ENCODE results near the gene MLXIP.
"Not testable (repeated sequence)": the region's sequence is repeated elsewhere in the genome, so short reads cannot be mapped to it uniquely, and the experiment has no call there.

MLXIP gene

GRCh38 chr12:122096014-122096413, 17.5 kb downstream of the MLXIP start:
- DNase-seq (ENCODE audit: low read depth), result no peak

GRCh38 chr12:122096591-122097149, 18.1 kb downstream of the MLXIP start:
- no peak for DNase-seq (ENCODE audit: low read depth)

DNA sequence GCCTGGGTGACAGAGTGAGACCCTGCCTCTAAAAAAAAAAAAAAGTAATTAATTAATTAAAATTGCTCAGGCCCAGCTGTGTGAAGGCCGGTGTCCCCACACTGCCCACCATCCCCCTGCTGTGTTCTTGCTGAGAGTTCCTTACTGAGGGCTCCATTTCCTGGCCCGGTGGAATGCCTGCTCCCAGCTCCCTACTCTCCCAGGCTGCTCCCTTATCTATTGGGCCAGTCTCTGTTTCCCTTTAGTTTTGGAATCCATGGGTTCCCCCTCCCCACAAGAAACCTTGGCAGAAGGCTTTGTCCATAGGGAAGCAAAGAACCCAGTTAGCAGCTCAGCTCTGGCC, 19.0 kb downstream of the MLXIP start:
- no peak for DNase-seq (ENCODE audit: low read depth)

DNA sequence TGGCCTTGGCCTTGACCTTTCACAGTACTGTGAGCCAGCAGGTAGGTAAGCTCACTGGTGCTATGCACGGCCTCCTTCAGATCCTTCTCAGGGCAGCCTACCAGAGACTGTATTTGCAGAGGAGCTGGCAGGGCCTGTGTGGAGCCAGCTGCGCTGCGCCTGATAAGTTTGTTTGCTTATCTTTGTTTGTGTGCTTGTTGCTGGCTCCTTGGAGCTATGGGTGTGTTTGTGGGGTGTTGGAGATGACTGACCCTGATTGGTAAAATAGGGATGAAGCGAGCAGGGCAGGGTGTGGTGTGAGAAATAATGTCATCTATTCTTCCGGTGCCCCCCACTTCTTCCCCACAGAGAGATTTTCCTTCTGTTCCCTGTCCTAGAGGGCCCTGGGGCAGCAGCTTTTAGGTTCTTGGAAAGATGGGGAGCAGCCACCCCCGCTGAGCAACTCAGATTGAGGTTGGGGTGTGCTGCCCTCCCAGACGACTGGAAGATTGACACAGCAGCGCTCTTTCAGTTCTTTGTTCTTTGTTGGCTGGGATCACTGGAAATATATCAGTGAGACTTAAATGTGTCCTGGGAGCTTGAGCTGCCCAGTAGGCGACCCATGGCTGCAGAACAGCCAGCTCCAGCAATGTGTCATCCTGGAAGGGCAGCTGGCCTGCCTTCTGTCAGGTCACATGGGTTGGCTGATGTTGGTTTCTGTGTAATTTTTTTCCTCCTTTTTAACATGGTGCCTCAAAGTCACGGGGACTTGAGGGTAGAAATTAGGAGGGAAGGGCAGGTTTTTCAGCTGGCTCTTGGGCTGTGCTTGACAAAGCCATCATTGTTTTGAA, 19.6 kb downstream of the MLXIP start:
- DNase-seq (ENCODE audit: low read depth), result peak; percentile 44

GRCh38 chr12:122099280-122099749, 20.8 kb downstream of the MLXIP start:
- DNase-seq (ENCODE audit: low read depth), result no peak

- no peak for DNase-seq (ENCODE audit: low read depth)
These were observed 21.3 kb downstream of the MLXIP start for GRCh38 chr12:122099856-122100255.

- DNase-seq (ENCODE audit: low read depth), result no peak
These were observed 22.0 kb downstream of the MLXIP start for GRCh38 chr12:122100568-122100967.

GRCh38 chr12:122102331-122102730, 23.8 kb downstream of the MLXIP start:
- no peak for DNase-seq (ENCODE audit: low read depth)

DNA sequence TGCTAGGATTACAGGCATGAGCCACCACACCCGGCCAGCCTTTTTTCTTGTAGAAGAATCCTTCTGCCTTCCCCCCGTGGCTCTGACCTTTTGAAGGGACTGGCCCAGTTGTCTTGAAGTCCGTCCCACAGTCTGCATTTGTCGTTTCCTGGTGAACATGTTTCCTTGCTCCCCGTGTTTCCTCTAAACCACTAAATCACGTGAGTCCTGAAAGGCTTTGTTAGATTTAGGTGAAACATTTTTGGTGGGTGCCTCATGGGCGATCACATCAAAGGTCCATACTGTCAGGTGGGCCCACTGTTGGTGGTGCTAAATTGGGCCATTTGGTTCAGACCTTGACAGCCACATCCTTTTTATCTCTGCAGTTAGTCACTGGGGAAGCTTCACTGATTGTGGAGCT, 26.3 kb downstream of the MLXIP start:
- DNase-seq (ENCODE audit: low read depth), result no peak

DNA sequence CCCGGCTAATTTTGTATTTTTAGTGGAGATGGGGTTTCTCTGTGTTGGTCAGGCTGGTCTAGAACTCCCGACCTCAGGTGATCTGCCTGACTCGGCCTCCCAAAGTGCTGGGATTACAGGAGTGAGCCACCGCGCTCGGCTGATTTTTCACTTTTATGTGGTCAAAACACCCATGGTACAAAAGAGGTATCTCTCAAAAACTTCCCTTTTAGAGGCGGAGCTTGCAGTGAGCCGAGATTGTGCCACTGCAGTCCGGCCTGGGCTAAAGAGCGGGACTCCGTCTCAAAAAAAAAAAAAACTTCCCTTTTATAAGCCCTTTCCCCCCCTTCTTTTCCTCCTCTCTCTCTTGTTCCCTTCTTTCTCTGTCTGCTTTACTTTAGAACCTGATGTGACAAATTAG, 26.9 kb downstream of the MLXIP start:
- DNase-seq (ENCODE audit: low read depth), result not testable (repeated sequence)

GRCh38 chr12:122106843-122107242, 28.3 kb downstream of the MLXIP start:
- no peak for DNase-seq (ENCODE audit: low read depth)

DNA sequence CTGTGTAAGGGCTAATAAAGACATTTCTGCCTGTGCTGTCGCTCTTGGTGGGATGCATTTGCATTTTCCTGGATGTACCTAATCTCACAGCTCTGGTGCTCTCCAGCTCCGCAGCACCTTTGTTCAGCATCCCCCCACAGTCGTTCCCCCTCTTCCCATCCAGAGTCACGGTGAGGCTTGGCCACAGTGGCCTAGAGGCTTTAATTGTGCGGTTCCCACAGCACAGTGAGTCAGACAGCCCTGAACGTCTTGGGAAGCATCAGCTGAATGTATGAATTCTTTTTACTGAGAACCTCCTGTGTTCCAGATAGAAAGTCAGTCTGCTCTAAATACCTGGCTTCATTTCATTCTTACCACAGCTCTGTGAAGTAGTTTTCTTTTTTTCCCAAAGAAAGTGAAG, 28.7 kb downstream of the MLXIP start:
- DNase-seq (ENCODE audit: low read depth), result peak; percentile 88

DNA sequence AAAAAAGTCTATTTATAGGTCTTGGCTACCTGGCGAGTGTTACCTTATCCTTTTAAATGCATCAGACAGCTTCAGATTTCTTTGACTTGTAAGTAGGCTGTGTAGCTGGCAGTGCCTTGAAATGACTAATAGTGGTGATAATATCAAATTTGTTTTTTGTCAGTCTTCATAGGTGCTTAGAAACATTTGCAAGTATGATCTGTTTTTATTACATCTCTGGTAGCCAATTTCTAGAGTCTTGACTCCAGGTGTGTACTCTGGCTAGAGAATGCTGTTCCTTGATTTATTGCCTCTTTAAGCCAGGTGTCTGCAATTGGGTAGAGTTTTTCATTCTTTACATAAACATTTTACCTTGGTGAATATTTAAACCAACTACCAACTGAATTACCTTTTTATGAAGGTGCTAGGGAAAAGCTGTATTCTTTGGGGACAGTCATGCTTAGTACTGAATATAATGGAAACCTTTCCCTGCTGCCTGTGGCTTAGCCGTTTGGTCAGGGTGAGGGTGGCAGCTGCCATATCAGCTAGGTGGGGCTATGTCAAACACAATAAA, 32.6 kb downstream of the MLXIP start:
- peak; percentile 32 for DNase-seq (ENCODE audit: low read depth)

GRCh38 chr12:122116707-122117535, 38.4 kb downstream of the MLXIP start:
- no peak for DNase-seq (ENCODE audit: low read depth)

DNA sequence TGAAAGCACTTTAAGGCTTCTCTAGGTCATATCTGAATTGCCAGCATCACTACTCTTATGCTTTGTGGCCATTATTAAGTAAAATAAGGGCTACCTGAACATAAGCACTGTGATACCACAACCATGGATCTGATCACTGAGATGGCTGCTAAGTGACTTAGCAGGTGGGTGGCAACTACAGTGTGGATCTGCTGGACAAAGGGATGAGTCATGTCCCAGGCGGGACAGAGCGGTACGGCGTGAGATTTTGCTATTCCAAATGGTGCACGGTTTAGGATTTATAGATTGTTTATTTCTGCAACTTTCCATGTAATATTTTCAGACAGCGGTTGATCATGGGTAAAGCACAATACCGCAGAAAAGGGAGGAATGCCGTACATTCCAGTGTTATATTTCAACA, 39.4 kb downstream of the MLXIP start:
- DNase-seq (ENCODE audit: low read depth), result no peak

- DNase-seq (ENCODE audit: low read depth), result not testable (repeated sequence)
These were observed 42.8 kb downstream of the MLXIP start for GRCh38 chr12:122121341-122121740.

GRCh38 chr12:122121745-122122144, 43.2 kb downstream of the MLXIP start:
- no peak for DNase-seq (ENCODE audit: low read depth)

- DNase-seq (ENCODE audit: low read depth), result peak; percentile 80
These were observed 44.6 kb downstream of the MLXIP start for GRCh38 chr12:122123051-122123760.

DNA sequence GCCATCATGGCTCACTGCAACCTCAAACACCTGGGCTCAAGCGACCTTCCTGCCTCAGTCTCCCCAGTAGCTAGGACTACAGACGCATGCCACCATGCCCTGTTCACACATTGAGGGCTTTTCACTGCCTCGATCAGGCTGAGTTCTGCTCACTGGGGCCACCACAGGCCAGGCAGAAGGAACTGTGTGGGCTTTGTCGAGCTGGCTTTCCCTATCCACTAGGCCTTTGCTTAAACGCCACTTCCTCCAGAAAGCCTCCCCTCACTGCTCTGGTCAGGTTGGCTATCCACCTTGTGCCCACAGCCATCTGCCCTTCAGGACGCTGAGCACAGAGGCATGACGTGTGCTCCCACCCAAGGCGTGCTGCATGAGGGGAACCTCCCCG, 45.2 kb downstream of the MLXIP start:
- no peak for DNase-seq (ENCODE audit: low read depth)

DNA sequence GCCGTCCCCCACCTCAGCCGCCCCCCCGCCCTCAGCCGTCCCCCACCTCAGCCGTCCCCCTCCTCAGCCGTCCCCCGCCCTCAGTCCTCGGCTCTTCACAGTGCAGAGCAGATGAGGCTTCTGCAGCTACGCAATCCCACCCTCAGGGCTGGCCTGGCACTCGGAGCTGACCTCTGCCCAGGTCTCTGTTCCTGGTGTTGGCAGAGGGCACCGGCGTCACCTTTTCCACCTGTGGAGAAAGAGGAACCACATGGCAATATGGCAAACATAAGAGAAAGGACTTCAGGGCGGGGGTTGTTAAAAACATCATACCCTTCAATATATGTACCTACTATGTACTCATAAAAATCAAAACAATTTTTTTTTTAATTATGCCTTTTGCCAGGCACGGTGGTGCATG, 45.8 kb downstream of the MLXIP start:
- DNase-seq (ENCODE audit: low read depth), result no peak

DNA sequence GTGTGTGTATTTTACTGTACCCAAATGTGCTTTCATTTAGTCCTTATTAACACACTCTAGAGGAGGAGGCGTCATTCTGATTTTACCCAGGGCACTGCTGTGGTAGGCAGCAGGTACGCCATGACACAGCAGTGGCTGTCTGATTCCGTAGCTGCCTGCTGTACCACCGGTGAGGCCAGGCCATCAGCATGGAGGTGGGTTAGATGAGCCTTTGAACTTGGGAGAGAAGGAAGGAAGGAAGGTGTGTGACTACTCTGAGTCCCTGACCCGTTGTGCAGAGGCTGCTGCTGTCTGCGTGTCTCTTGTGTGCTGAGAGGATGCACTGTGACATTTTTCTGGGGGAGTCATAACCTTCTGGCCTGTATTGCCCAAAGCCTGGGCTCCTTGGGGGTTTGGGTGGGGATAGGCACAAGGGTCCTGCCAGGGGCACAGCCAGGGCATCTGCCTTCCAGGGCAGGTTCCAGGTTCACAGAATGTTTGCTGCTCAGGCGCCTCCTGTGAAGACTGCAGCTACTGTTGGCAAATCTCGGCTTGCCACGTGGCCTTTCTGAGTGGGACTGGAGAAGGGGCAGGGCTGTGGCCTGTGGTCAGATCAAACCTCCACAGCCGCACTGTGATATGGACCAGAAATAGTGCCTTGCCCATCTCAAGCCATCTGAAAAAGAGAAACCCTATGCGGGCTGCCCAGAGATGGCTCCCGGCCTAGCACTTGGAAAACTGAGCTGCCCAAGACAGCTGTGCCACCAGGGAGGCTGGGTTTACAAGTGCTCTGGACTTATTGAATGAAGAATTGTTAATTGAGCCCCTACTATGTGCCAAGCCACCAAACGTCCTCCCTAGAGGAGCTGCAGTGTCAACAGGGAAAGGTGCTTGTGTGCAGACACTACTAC, 47.1 kb downstream of the MLXIP start:
- no peak for DNase-seq (ENCODE audit: low read depth)

Data from ELR (cell line).